ENCODE results near the gene ALG14. TPM values are rescaled to one million over a fixed set of nuclear protein-coding genes. Genes with fewer than 3 reads are reported as not detected.
A peak's percentile ranks its signal among the peaks of the same experiment; 100 is the strongest.

Gene ALG14
- total RNA-seq, 1 donor from 2014 or later = 1.3 TPM

- intact Hi-C loops (cut with micrococcal nuclease) = no loop called here
These were observed 99.3 kb downstream of the ALG14 start for GRCh38 chr1:94973309-94973922.

DNA sequence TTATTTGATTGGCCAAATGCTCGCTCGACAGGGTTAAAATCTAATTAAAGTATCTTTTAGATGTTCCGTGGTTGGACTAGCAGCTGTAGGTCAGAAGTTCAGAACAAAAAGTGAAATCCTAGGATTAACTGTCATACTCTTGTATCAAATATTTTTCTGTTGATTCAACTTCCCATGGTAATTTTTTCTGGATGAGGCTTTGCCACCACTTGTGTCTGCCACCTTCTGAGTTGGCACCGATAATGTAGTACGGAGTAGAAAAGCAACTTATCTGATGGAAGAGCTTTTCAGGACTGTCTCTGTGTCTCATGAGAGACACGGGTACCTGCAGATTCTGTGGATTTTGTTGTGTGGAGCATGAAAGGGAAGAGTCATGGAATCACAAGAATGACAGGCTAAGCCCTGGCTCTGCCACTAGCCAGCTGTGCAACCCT is 101.2 kb downstream of the ALG14 start:
- intact Hi-C loops (cut with micrococcal nuclease) = no loop called here
- DNase-seq (no peak), ATAC-seq (no peak)

More at GRCh38 chr1:94973309-94973922, 99.3 kb downstream of the ALG14 start:
- DNase-seq (no peak), ATAC-seq (peak; percentile 67)

DNA sequence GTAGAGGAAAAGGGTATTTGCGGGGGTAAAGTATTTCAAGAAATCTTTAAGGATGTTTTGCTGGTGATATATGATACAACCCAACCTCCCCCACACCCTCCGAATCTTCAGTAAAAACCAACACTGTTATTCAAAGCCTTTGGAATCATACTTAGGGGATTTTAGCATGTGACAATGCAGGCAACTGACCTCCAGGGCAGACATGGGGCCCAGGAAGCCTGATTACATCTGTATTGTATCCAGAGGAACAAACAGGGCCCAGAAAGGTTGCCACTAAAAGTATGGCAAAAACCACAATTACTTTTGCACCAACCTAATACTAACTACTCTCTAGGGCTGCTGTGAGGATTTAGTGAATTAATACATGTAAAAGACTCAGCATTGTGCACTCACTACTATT is 102.0 kb downstream of the ALG14 start:
- intact Hi-C loops (cut with micrococcal nuclease) = no loop called here
- DNase-seq (no peak), ATAC-seq (no peak)

DNA sequence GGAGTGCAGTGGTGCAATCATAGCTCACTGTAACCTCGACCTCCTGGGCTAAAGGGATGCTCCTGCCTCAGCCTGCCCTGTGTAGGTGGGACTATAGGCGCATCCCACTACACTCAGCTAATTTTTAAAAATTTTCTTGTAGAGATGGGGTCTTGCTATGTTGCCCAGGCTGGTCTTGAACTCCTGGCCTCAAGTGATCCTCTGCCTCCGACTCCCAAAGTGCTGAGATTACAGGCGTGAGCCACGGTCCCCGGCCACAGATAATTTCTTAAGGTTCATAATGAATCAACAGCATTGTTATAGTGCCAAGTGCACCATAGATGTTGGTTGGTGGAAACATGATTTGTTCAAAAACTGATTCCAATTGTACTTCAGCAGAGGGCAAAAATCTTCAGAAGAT is 103.6 kb downstream of the ALG14 start:
- DNase-seq (no peak), ATAC-seq (no peak)
- intact Hi-C loops (cut with micrococcal nuclease) = no loop called here

GRCh38 chr1:94966033-94966432 is 106.7 kb downstream of the ALG14 start:
- ATAC-seq (no peak), DNase-seq (no peak)
- intact Hi-C loops (cut with micrococcal nuclease) = no loop called here

GRCh38 chr1:94963864-94964263 is 108.9 kb downstream of the ALG14 start:
- ATAC-seq (no peak), DNase-seq (no peak)
- intact Hi-C loops (cut with micrococcal nuclease) = no loop called here

GRCh38 chr1:94962409-94963265 is 110.1 kb downstream of the ALG14 start:
- intact Hi-C loops (cut with micrococcal nuclease) = no loop called here
- ATAC-seq = peak; percentile 77
- DNase-seq = no peak

DNA sequence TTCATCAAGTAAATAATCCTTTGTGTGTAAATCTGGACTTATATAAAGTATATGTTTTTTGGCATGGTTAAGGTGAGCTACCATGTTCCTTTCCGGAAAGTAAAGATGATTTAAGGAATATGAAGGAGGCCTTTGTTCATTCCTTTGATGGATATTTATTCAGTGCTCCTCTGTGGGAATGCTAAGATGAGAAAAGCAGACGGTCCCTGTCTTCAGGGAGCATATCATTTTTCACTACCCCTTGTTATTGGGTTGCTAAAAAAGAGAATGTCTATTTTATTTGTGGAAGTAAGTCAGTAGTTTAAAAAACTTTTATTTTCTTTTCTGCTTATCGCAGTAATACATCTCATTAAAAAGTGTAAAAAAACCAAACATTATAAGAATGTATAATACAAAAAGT is 110.8 kb downstream of the ALG14 start:
- DNase-seq = no peak
- intact Hi-C loops (cut with micrococcal nuclease) = no loop called here
- no peak for ATAC-seq

GRCh38 chr1:94961582-94961981 is 111.2 kb downstream of the ALG14 start:
- no peak for ATAC-seq
- intact Hi-C loops (cut with micrococcal nuclease) = no loop called here

GRCh38 chr1:94958081-94958480 is 114.7 kb downstream of the ALG14 start:
- intact Hi-C loops (cut with micrococcal nuclease) = no loop called here
- DNase-seq = no peak
- ATAC-seq = no peak

More at GRCh38 chr1:94961582-94961981, 111.2 kb downstream of the ALG14 start:
- no peak for DNase-seq

- peak; percentile 92 for ATAC-seq
- intact Hi-C loops (cut with micrococcal nuclease) = no loop called here
- DNase-seq = peak; percentile 41
These were observed 116.8 kb downstream of the ALG14 start for GRCh38 chr1:94955767-94956632.

GRCh38 chr1:94954263-94955220 is 118.2 kb downstream of the ALG14 start:
- peak; percentile 63 for ATAC-seq
- intact Hi-C loops (cut with micrococcal nuclease) = no loop called here
- DNase-seq = no peak

- no peak for ATAC-seq
- intact Hi-C loops (cut with micrococcal nuclease) = no loop called here
These were observed 119.0 kb downstream of the ALG14 start for GRCh38 chr1:94953746-94954145.

GRCh38 chr1:94953107-94953506 is 119.6 kb downstream of the ALG14 start:
- intact Hi-C loops (cut with micrococcal nuclease) = no loop called here
- ATAC-seq = no peak
- DNase-seq = no peak

More at GRCh38 chr1:94953746-94954145, 119.0 kb downstream of the ALG14 start:
- no peak for DNase-seq

DNA sequence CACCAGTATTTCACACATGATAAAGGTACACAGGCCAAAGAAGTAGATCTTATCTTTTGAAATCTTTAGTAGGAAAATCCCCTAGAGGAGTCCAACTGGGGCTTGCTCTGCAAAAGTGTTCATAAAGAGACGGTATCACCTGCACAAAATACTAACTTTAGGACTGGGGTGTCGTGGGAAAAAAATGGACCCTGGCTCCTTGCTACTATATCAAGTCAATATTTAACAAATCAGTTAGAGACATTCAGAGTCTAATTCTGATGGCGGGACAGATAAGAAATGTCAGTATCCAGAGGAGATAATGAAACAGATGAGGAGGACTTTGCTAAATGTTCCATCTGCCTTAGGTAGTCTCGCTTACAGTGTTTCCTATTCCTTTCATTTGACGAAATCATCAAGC is 120.2 kb downstream of the ALG14 start:
- ATAC-seq (no peak), DNase-seq (no peak)
- intact Hi-C loops (cut with micrococcal nuclease) = no loop called here

- ATAC-seq (no peak), DNase-seq (no peak)
- intact Hi-C loops (cut with micrococcal nuclease) = no loop called here
These were observed 121.1 kb downstream of the ALG14 start for GRCh38 chr1:94951509-94952208.

GRCh38 chr1:94951046-94951445 is 121.7 kb downstream of the ALG14 start:
- intact Hi-C loops (cut with micrococcal nuclease) = no loop called here
- ATAC-seq = no peak

More at GRCh38 chr1:94951046-94951445, 121.7 kb downstream of the ALG14 start:
- no peak for DNase-seq

All from left ventricle myocardium superior (tissue), 1 donor.